Naive thymus-derived CD4-positive, alpha-beta T cell (primary cell): Measurements from ENCODE around the gene WWC2. TPM values are rescaled to one million over a fixed set of nuclear protein-coding genes. Genes with fewer than 3 reads are reported as not detected.

Source experiments
- ATAC-seq: fragments of 150-1000 bp; cut with Tn5 transposase; 2 replicates; pipeline ENCODE4 v1.10.0; 2021; ENCODE audit warnings: mild to moderate bottlenecking, moderate library complexity
- CTCF ChIA-PET: fragments of 350-600 bp; sonication (Branson Sonifier 250); formaldehyde crosslinking; loops from one replicate; lab custom pipeline; 2021; ENCODE audit warnings: antibody characterized with exemption; lab: Charles Lee
- POLR2A ChIA-PET: fragments of 350-600 bp; sonication (Branson Sonifier 250); formaldehyde crosslinking; loops from one replicate; lab custom pipeline; 2021; ENCODE audit warnings: antibody characterized with exemption, inconsistent platforms; lab: Charles Lee
- DNase-seq, 9 donors: peaks; one replicate each; pipeline versions ENCODE4 v3.0.0 to v3.0.0-alpha.2; 2020 to 2022; ENCODE audit warnings: mixed read lengths in 1 of 9
- H3K27ac ChIP-seq: one replicate; pipeline ENCODE4 v1.7.0; 2013; ENCODE audit warnings: mild to moderate bottlenecking, low read depth, low read length, moderate library complexity
- H3K27me3 ChIP-seq, 2 donors: one replicate each; pipeline ENCODE4 v1.7.0; 2013; ENCODE audit warnings: low read length in 2 of 2, mild to moderate bottlenecking in 2 of 2, moderate library complexity in 2 of 2; ENCODE audit not compliant: control insufficient read depth in 2 of 2, insufficient read depth in 2 of 2
- H3K36me3 ChIP-seq, 3 experiments: 1 replicate in 2 of 3; 2 replicates in 1 of 3; pipeline ENCODE4 v1.7.0; 2013; ENCODE audit warnings: low read length in 3 of 3, mild to moderate bottlenecking in 3 of 3, moderate library complexity in 1 of 3; ENCODE audit not compliant: insufficient read depth in 3 of 3, control insufficient read depth in 2 of 3
- H3K4me1 ChIP-seq, 2 donors: one replicate each; pipeline ENCODE4 v1.7.0; 2013; ENCODE audit warnings: low read length in 2 of 2, mild to moderate bottlenecking in 2 of 2, moderate library complexity in 1 of 2; ENCODE audit not compliant: control insufficient read depth in 2 of 2, insufficient read depth in 2 of 2
- H3K4me3 ChIP-seq: 2 replicates; pipeline ENCODE4 v1.7.0; 2013; ENCODE audit warnings: mild to moderate bottlenecking, low read length
- H3K9me3 ChIP-seq, 3 experiments: 1 replicate in 2 of 3; 2 replicates in 1 of 3; pipeline ENCODE4 v1.7.0; 2013; ENCODE audit warnings: low read length in 3 of 3; ENCODE audit not compliant: control insufficient read depth in 2 of 3
- H3K27ac Mint-ChIP-seq, 9 donors: one replicate each; pipeline ENCODE4 v1.8.0; 2020 to 2022; ENCODE audit warnings: mixed read lengths in 9 of 9, mild to moderate bottlenecking in 8 of 9, moderate library complexity in 5 of 9, inconsistent platforms in 2 of 9
- H3K27me3 Mint-ChIP-seq, 5 donors: one replicate each; pipeline ENCODE4 v1.8.0; 2021 to 2022; ENCODE audit warnings: mixed read lengths in 5 of 5, mild to moderate bottlenecking in 1 of 5
- H3K36me3 Mint-ChIP-seq, 5 donors: one replicate each; pipeline ENCODE4 v1.8.0; 2020 to 2022; ENCODE audit warnings: mixed read lengths in 5 of 5, mild to moderate bottlenecking in 3 of 5, inconsistent platforms in 1 of 5
- H3K4me1 Mint-ChIP-seq, 7 donors: one replicate each; pipeline ENCODE4 v1.8.0; 2020 to 2022; ENCODE audit warnings: mixed read lengths in 7 of 7, mild to moderate bottlenecking in 3 of 7, inconsistent platforms in 1 of 7
- H3K4me3 Mint-ChIP-seq, 10 donors: one replicate each; pipeline ENCODE4 v1.8.0; 2020 to 2022; ENCODE audit warnings: mild to moderate bottlenecking in 10 of 10, mixed read lengths in 10 of 10, moderate library complexity in 6 of 10, inconsistent platforms in 2 of 10
- H3K9me3 Mint-ChIP-seq, 11 donors: one replicate each; pipeline ENCODE4 v1.8.0; 2020 to 2022; ENCODE audit warnings: mixed read lengths in 11 of 11, mild to moderate bottlenecking in 4 of 11, inconsistent platforms in 1 of 11, moderate library complexity in 1 of 11
- intact Hi-C, 2 donors: fragments of 100-400 bp; cut with micrococcal nuclease; formaldehyde crosslinking; loops; one replicate each; pipeline ENCODE4 v1.15.1; 2023
- polyA plus RNA-seq, 2 donors: library from polyadenylated mRNA; unstranded; fragments of 300-500 nt; fragmentation: Illumina TruSeq; gene quantifications; one replicate each; pipeline ENCODE4 v1.2.3, GENCODE V29; 2021
- total RNA-seq, 6 experiments: library from RNA in 5 of 6; stranded (reverse) in 5 of 6; gene quantifications; 1 replicate in 5 of 6; 2 replicates in 1 of 6; pipeline ENCODE4 v1.2.3 and lab custom pipeline; 2021 to 2026

The WWC2 gene
- total and polyA plus RNA-seq, 7 experiments from 2014 or later, result 0.07 to 13.8 (median 9.9) TPM

- Histone ChIP-seq H3K4me1 (no peaks in the 10 kb centered on the region), H3K4me3 (no peak overlapping the region), H3K36me3 (no peaks in the 10 kb centered on the region), H3K27ac (no peak overlapping the region), H3K27me3 (no peaks in the 10 kb centered on the region), H3K9me3 (no peaks in the 10 kb centered on the region)
- DNase-seq (no peak), ATAC-seq (no peak)
- Mint-ChIP-seq H3K9me3 (peaks cover 0 to 2% (median 0%) of the 10 kb centered on the region in 11 donors), H3K36me3 (peaks cover 0 to 4% (median 0%) of the 10 kb centered on the region in 5 donors), H3K4me3 (no peak overlapping the region), H3K4me1 (peaks cover 0 to 34% (median 25%) of the 10 kb centered on the region in 7 donors), H3K27me3 (peaks cover 0 to 27% (median 0%) of the 10 kb centered on the region in 5 donors), H3K27ac (no peak overlapping the region)
- CTCF ChIA-PET, result interaction anchor here (0.6 to 0.7 kb wide), 2 partner anchors 80 to 385 kb away, joined by 3 read pairs; no protein-coding TSS in a partner anchor
- intact Hi-C loops, result no loop called here
- POLR2A ChIA-PET, result no interaction called here
Measured at GRCh38 chr4:183177001-183177400, 77.9 kb downstream of the WWC2 start.

DNA sequence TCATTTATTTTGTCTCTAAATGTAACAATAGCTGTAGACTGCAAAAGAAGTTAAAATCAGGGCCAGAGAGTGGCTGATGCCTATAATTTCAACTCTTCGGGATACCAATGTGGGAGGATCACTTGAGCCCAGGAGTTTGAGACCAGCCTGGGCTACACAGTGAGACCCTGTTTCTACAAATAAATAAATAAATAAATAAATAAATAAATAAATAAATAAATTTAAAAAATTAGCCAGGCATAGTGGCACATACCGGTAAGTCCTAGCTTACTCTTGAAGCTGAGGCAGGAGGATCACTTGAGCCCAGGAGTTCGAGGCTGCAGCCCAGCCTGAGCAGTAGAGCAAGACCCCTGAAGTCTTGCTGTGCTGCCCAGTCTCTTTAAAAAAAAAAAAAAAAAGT, 79.1 kb downstream of the WWC2 start:
- Mint-ChIP-seq H3K4me1 (peaks cover 0 to 33% (median 25%) of the 10 kb centered on the region in 7 donors), H3K27me3 (peaks cover 0 to 25% (median 0%) of the 10 kb centered on the region in 5 donors), H3K36me3 (peaks cover 0 to 4% (median 0%) of the 10 kb centered on the region in 5 donors), H3K9me3 (peaks cover 0 to 2% (median 0%) of the 10 kb centered on the region in 11 donors), H3K27ac (no peak overlapping the region), H3K4me3 (no peak overlapping the region)
- intact Hi-C loops, result no loop called here
- Histone ChIP-seq H3K27ac (no peak overlapping the region), H3K9me3 (no peaks in the 10 kb centered on the region), H3K27me3 (no peaks in the 10 kb centered on the region), H3K4me3 (no peak overlapping the region), H3K36me3 (no peaks in the 10 kb centered on the region), H3K4me1 (no peaks in the 10 kb centered on the region)
- POLR2A ChIA-PET, result interaction anchor here (1.0 kb wide), 1 partner anchor 8 kb away, joined by 3 read pairs; no protein-coding TSS in a partner anchor
- CTCF ChIA-PET, result interaction anchor here (1.7 kb wide), 1 partner anchor 82 kb away, joined by 4 read pairs; no protein-coding TSS in a partner anchor
- no peak for DNase-seq
- no peak for ATAC-seq

- H3K4me3 ChIP-seq, result no peak overlapping the region
- Mint-ChIP-seq H3K27ac (no peak overlapping the region), H3K4me1 (peaks cover 3 to 33% (median 25%) of the 10 kb centered on the region in 7 donors), H3K36me3 (peaks cover 0 to 10% (median 5%) of the 10 kb centered on the region in 5 donors), H3K9me3 (peaks cover 0 to 9% (median 0%) of the 10 kb centered on the region in 11 donors), H3K4me3 (no peak overlapping the region), H3K27me3 (peaks cover 0 to 27% (median 5%) of the 10 kb centered on the region in 5 donors)
- no peaks in the 10 kb centered on the region for H3K9me3 ChIP-seq
- DNase-seq, result no peak
- ChIA-PET POLR2A (no interaction called here), CTCF (no interaction called here)
- no peaks in the 10 kb centered on the region for H3K4me1 ChIP-seq
- H3K36me3 ChIP-seq, result no peaks in the 10 kb centered on the region
- no peak for ATAC-seq
- H3K27me3 ChIP-seq, result no peaks in the 10 kb centered on the region
- H3K27ac ChIP-seq, result no peak overlapping the region
- intact Hi-C loops, result no loop called here
Measured at GRCh38 chr4:183180096-183180495, 81.0 kb downstream of the WWC2 start.

DNA sequence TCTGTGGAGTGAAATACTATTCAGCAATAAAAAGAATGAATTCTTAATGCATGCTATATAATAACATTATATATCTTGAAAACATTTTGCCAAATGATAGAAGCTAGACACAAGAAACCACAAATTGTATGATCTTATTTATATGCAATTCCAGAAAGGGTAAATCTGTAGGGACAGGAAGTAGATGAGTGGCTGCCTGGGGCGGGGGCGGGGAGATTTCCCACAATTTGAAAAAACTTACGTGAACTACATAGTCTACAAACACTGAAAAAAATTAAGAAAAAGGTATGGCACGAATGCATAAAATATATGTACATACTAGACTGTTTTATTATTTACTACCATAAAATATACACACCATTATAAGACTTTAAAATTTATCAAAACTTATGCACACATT, 81.6 kb downstream of the WWC2 start:
- DNase-seq, result no peak
- peaks cover 0 to 9% (median 0%) of the 10 kb centered on the region in 11 donors for H3K9me3 Mint-ChIP-seq
- no peak overlapping the region for H3K4me3 ChIP-seq
- H3K4me1 Mint-ChIP-seq, result peaks cover 7 to 33% (median 25%) of the 10 kb centered on the region in 7 donors
- no peak overlapping the region for H3K27ac Mint-ChIP-seq
- no peaks in the 10 kb centered on the region for H3K36me3 ChIP-seq
- ATAC-seq, result no peak
- peaks cover 0 to 27% (median 5%) of the 10 kb centered on the region in 5 donors for H3K27me3 Mint-ChIP-seq
- no peak overlapping the region for H3K4me3 Mint-ChIP-seq
- peaks cover 0 to 13% (median 5%) of the 10 kb centered on the region in 5 donors for H3K36me3 Mint-ChIP-seq
- ChIA-PET POLR2A (interaction anchor here (0.6 kb wide), 1 partner anchor 225 kb away, joined by 3 read pairs; no protein-coding TSS in a partner anchor), CTCF (no interaction called here)
- no peaks in the 10 kb centered on the region for H3K27me3 ChIP-seq
- H3K27ac ChIP-seq, result no peak overlapping the region
- intact Hi-C loops, result no loop called here
- no peaks in the 10 kb centered on the region for H3K4me1 ChIP-seq
- no peaks in the 10 kb centered on the region for H3K9me3 ChIP-seq

GRCh38 chr4:183181081-183181480, 82.0 kb downstream of the WWC2 start:
- H3K27ac ChIP-seq, result no peak overlapping the region
- H3K27me3 ChIP-seq, result no peaks in the 10 kb centered on the region
- POLR2A ChIA-PET, result interaction anchor here (0.6 kb wide), 1 partner anchor 226 kb away, joined by 3 read pairs; no protein-coding TSS in a partner anchor
- H3K9me3 ChIP-seq, result no peaks in the 10 kb centered on the region
- no peak for ATAC-seq
- Mint-ChIP-seq H3K4me1 (peaks cover 7 to 33% (median 25%) of the 10 kb centered on the region in 7 donors), H3K27me3 (peaks cover 0 to 27% (median 5%) of the 10 kb centered on the region in 5 donors), H3K36me3 (peaks cover 0 to 13% (median 5%) of the 10 kb centered on the region in 5 donors), H3K9me3 (peaks cover 0 to 9% (median 0%) of the 10 kb centered on the region in 11 donors), H3K4me3 (no peak overlapping the region), H3K27ac (no peak overlapping the region)
- intact Hi-C loops, result no loop called here
- no peak for DNase-seq
- no peaks in the 10 kb centered on the region for H3K4me1 ChIP-seq
- no peaks in the 10 kb centered on the region for H3K36me3 ChIP-seq
- CTCF ChIA-PET, result no interaction called here
- no peak overlapping the region for H3K4me3 ChIP-seq

DNA sequence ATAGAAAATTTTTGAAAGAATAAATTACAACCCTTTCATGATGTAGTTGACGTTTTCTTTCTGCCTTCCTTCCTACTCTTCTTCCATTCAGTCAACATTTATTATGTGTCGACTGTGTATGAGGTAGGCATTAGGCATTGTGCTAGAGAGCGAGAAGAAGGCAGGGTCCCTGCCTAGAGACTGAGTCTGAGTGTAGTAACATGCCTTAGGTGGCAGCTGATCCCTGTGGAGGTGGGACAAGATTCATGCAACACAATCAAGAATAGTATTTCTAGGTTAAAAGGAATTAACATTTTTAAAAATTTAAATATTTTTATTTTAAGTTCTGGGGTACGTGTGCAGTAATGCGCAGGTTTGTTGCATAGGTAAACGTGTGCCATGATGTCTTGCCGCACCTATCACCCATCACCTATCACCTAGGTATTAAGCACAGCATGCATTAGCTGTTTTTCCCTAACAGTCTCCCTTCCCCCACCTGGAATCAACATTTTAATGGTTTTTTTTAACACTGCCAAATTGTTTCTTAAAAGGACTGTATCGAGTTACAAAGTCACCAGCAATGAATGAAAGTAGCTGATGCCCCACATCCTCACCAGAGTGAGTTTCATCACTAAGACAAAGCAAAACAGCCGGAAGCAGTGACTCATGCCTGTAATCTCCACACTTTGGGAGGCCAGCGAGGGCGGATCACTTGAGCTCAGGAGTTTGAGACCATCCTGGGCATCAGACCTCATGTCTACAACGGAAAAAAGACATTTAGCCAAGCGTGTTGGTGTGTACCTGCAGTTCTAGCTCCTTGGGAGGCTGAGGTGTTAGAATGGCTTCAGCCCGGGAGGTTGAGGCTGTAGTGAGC, 84.0 kb downstream of the WWC2 start:
- intact Hi-C loops, result no loop called here
- Mint-ChIP-seq H3K4me3 (no peak overlapping the region), H3K27me3 (peaks cover 0 to 31% (median 11%) of the 10 kb centered on the region in 5 donors), H3K4me1 (peaks cover 7 to 32% (median 25%) of the 10 kb centered on the region in 7 donors), H3K27ac (no peak overlapping the region), H3K9me3 (peaks cover 0 to 9% (median 0%) of the 10 kb centered on the region in 11 donors), H3K36me3 (peaks cover 0 to 18% (median 7%) of the 10 kb centered on the region in 5 donors)
- DNase-seq (peak in 1 of 9 donors; percentile 22), ATAC-seq (peak; percentile 51)
- ChIA-PET POLR2A (no interaction called here), CTCF (no interaction called here)
- Histone ChIP-seq H3K27me3 (no peaks in the 10 kb centered on the region), H3K4me3 (no peak overlapping the region), H3K9me3 (no peaks in the 10 kb centered on the region), H3K4me1 (no peaks in the 10 kb centered on the region), H3K27ac (no peak overlapping the region), H3K36me3 (no peaks in the 10 kb centered on the region)
